ENCODE data around the gene FAM229B.

FAM229B gene

GRCh38 chr6:112149236-112149635 lies 61.8 kb downstream of the FAM229B start:
- H3K36me3 ChIP-seq (ENCODE audit: control insufficient read depth, insufficient read depth, low read length), result no peaks in the 10 kb centered on the region
- no peak overlapping the region for H3K9ac ChIP-seq (ENCODE audit: low read depth, low read length)
- no peak overlapping the region for H3K4me3 ChIP-seq (ENCODE audit: low read depth, low read length)
- no peaks in the 10 kb centered on the region for H3K4me1 ChIP-seq (ENCODE audit: control insufficient read depth, insufficient read depth, low read length)
- H3K27me3 ChIP-seq (ENCODE audit: control insufficient read depth, insufficient read depth, low read length), result no peaks in the 10 kb centered on the region
- H3K9me3 ChIP-seq (ENCODE audit: control insufficient read depth, insufficient read depth, low read length), result no peaks in the 10 kb centered on the region

- H3K27me3 ChIP-seq (ENCODE audit: control insufficient read depth, insufficient read depth, low read length), result no peaks in the 10 kb centered on the region
- H3K4me1 ChIP-seq (ENCODE audit: control insufficient read depth, insufficient read depth, low read length), result no peaks in the 10 kb centered on the region
- no peak overlapping the region for H3K9ac ChIP-seq (ENCODE audit: low read depth, low read length)
- no peak overlapping the region for H3K4me3 ChIP-seq (ENCODE audit: low read depth, low read length)
- no peaks in the 10 kb centered on the region for H3K36me3 ChIP-seq (ENCODE audit: control insufficient read depth, insufficient read depth, low read length)
- no peaks in the 10 kb centered on the region for H3K9me3 ChIP-seq (ENCODE audit: control insufficient read depth, insufficient read depth, low read length)
These were observed 62.4 kb downstream of the FAM229B start for GRCh38 chr6:112149719-112150263.

GRCh38 chr6:112150363-112150762 lies 63.0 kb downstream of the FAM229B start:
- H3K27me3 ChIP-seq (ENCODE audit: control insufficient read depth, insufficient read depth, low read length), result no peaks in the 10 kb centered on the region
- no peak overlapping the region for H3K9ac ChIP-seq (ENCODE audit: low read depth, low read length)
- H3K4me1 ChIP-seq (ENCODE audit: control insufficient read depth, insufficient read depth, low read length), result no peaks in the 10 kb centered on the region
- no peaks in the 10 kb centered on the region for H3K9me3 ChIP-seq (ENCODE audit: control insufficient read depth, insufficient read depth, low read length)
- no peaks in the 10 kb centered on the region for H3K36me3 ChIP-seq (ENCODE audit: control insufficient read depth, insufficient read depth, low read length)
- H3K4me3 ChIP-seq (ENCODE audit: low read depth, low read length), result no peak overlapping the region

All from iPS-15b (cell line).